Keratinocyte (primary cell): Measurements from ENCODE around the gene SLC5A2. TPM values are rescaled to one million over a fixed set of nuclear protein-coding genes. Genes with fewer than 3 reads are reported as not detected.

Source experiments
- DNase-seq: peaks from one replicate; pipeline ENCODE4 v3.0.0-alpha.2; 2011; ENCODE audit warnings: low read depth, missing footprints, low spot score
- FAIRE-seq: peaks from 2 replicates; lab custom pipeline; 2011; peaks lifted over from hg19 to GRCh38; lab: Jason Lieb, UNC
- H2AFZ ChIP-seq: 2 replicates; pipeline ENCODE4 v1.6.0; 2012; ENCODE audit warnings: low read length, control low read depth, inconsistent platforms; ENCODE audit not compliant: control insufficient read depth
- H3K27ac ChIP-seq: 2 replicates; pipeline ENCODE4 v1.5.1; 2011; ENCODE audit warnings: low read length; ENCODE audit not compliant: control insufficient read depth, insufficient read depth
- H3K27me3 ChIP-seq: 3 replicates; pipeline ENCODE4 v1.6.0; 2011; ENCODE audit warnings: low read length; ENCODE audit not compliant: control insufficient read depth, insufficient read depth; ENCODE audit errors: extremely low read depth
- H3K36me3 ChIP-seq, 2 experiments: 2 replicates in 1 of 2; 3 replicates in 1 of 2; pipeline ENCODE4 v1.5.1; 2011; ENCODE audit warnings: low read length in 2 of 2, mild to moderate bottlenecking in 1 of 2; ENCODE audit not compliant: control insufficient read depth in 2 of 2, insufficient read depth in 2 of 2; ENCODE audit errors: extremely low read depth in 1 of 2
- H3K4me1 ChIP-seq: 3 replicates; pipeline ENCODE4 v1.5.1; 2011; ENCODE audit warnings: low read length; ENCODE audit not compliant: control insufficient read depth, insufficient read depth; ENCODE audit errors: extremely low read depth
- H3K4me2 ChIP-seq: 3 replicates; pipeline ENCODE4 v1.6.0; 2011; ENCODE audit warnings: low read depth, low read length; ENCODE audit not compliant: control insufficient read depth, insufficient read depth; ENCODE audit errors: extremely low read depth
- H3K4me3 ChIP-seq, 3 experiments: fragments of 200-600 bp in 1 of 3; sonication (generic) in 1 of 3; 2 replicates in 2 of 3; 3 replicates in 1 of 3; pipeline ENCODE4 v1.5.1; 2011 to 2016; ENCODE audit warnings: low read length in 3 of 3, mild to moderate bottlenecking in 3 of 3, control low read depth in 2 of 3, inconsistent platforms in 1 of 3, low read depth in 1 of 3, mixed read lengths in 1 of 3, mixed run types in 1 of 3, moderate library complexity in 1 of 3; ENCODE audit not compliant: control insufficient read depth in 2 of 3, insufficient read depth in 2 of 3; ENCODE audit errors: extremely low read depth in 1 of 3
- H3K79me2 ChIP-seq: 2 replicates; pipeline ENCODE4 v1.6.0; 2012; ENCODE audit warnings: low read length; ENCODE audit not compliant: control insufficient read depth, insufficient read depth
- H3K9ac ChIP-seq: 3 replicates; pipeline ENCODE4 v1.6.0; 2011; ENCODE audit warnings: low read length; ENCODE audit not compliant: control insufficient read depth, insufficient read depth; ENCODE audit errors: extremely low read depth
- H3K9me1 ChIP-seq: 3 replicates; pipeline ENCODE4 v1.6.0; 2011; ENCODE audit warnings: low read length; ENCODE audit not compliant: control insufficient read depth, insufficient read depth; ENCODE audit errors: extremely low read depth
- H3K9me3 ChIP-seq: 2 replicates; pipeline ENCODE4 v1.5.1; 2012; ENCODE audit warnings: low read depth, low read length; ENCODE audit not compliant: control insufficient read depth
- H4K20me1 ChIP-seq: 3 replicates; pipeline ENCODE4 v1.6.0; 2011; ENCODE audit warnings: low read length; ENCODE audit not compliant: control insufficient read depth, insufficient read depth; ENCODE audit errors: extremely low read depth
- CTCF ChIP-seq, 3 experiments: IDR thresholded peaks in 1 of 3; conservative IDR thresholded peaks in 1 of 3; optimal IDR thresholded peaks in 1 of 3; 2 replicates in 2 of 3; 3 replicates in 1 of 3; pipeline versions ENCODE3 to v1.5.1; 2011; ENCODE audit warnings: low read length in 3 of 3, mild to moderate bottlenecking in 3 of 3, moderate library complexity in 2 of 3, control low read depth in 1 of 3, inconsistent platforms in 1 of 3; ENCODE audit not compliant: insufficient read depth in 2 of 3; ENCODE audit errors: extremely low read depth in 1 of 3
- EZH2 ChIP-seq: IDR thresholded peaks from one replicate; pipeline ENCODE4 v1.6.1; 2012; ENCODE audit warnings: inconsistent platforms, mild to moderate bottlenecking, low read length, moderate library complexity
- dilution Hi-C: fragments of 300-500 bp; cut with MboI; formaldehyde crosslinking; loops from one replicate; pipeline ENCODE4 v1.7.0; 2020; ENCODE audit warnings: low sequenced_read_pairs; ENCODE audit not compliant: extremely low pct_ligation_motif_present
- polyA plus RNA-seq, 5 experiments: library from polyadenylated mRNA; depleted of rRNA in 3 of 5; stranded (reverse) in 3 of 5; stranded (forward) in 1 of 5; unstranded in 1 of 5; fragments of >200 nt; gene quantifications; 1 replicate in 1 of 5; 2 replicates in 3 of 5; 3 replicates in 1 of 5; pipeline versions ENCODE4 v1.2.1 to v1.2.3, GENCODE V29; 2011 to 2012; ENCODE audit warnings: missing spikeins in 2 of 5, low read depth in 1 of 5, low replicate concordance in 1 of 5

The SLC5A2 gene
- polyA plus RNA-seq, 1 donor (not counting 4 experiments of a cell fraction or from before 2014, with no cell fraction given) = not detected

GRCh38 chr16:31487720-31488467 is 5.0 kb downstream of the SLC5A2 start:
- no peaks in the 10 kb centered on the region for H4K20me1 ChIP-seq
- no peak overlapping the region for H3K9ac ChIP-seq
- FAIRE-seq (peak; percentile 76), DNase-seq (no peak)
- H3K79me2 ChIP-seq = no peaks in the 10 kb centered on the region
- peak overlapping the region; percentile 91 for H3K4me2 ChIP-seq
- peaks cover 16% of the 10 kb centered on the region for H3K27me3 ChIP-seq
- H3K27ac ChIP-seq = no peak overlapping the region
- peaks cover 0 to 4% of the 10 kb centered on the region in 2 experiments for H3K36me3 ChIP-seq
- no peaks in the 10 kb centered on the region for H3K9me3 ChIP-seq
- dilution Hi-C loops = no loop called here
- no peak for TF ChIP-seq CTCF (optimal IDR thresholded peaks at IDR 0.05 in 1 of 3, IDR thresholded peaks at IDR 0.05 in 1 of 3, conservative IDR thresholded peaks at IDR 0.05 in 1 of 3; ENCODE audit: extremely low read depth in 1 of 3, insufficient read depth in 2 of 3, low read length in 3 of 3)
- TF ChIP-seq EZH2 = no peak
- no peaks in the 10 kb centered on the region for H3K9me1 ChIP-seq
- peak overlapping the region; percentile 49 to 74 (median 72) for H3K4me3 ChIP-seq
- peaks cover 14% of the 10 kb centered on the region for H3K4me1 ChIP-seq
- H2AFZ ChIP-seq = peak overlapping the region; percentile 91

GRCh38 chr16:31488468-31489297 is 5.8 kb downstream of the SLC5A2 start:
- Histone ChIP-seq H3K9ac (no peak overlapping the region), H3K27ac (no peak overlapping the region), H3K36me3 (peaks cover 0 to 5% of the 10 kb centered on the region in 2 experiments), H3K9me3 (no peaks in the 10 kb centered on the region), H3K4me1 (peaks cover 14% of the 10 kb centered on the region), H3K4me3 (peak overlapping the region; percentile 49 to 74 (median 72)), H3K27me3 (peaks cover 16% of the 10 kb centered on the region), H3K4me2 (peak overlapping the region; percentile 91), H4K20me1 (no peaks in the 10 kb centered on the region), H2AFZ (peak overlapping the region; percentile 91), H3K9me1 (no peaks in the 10 kb centered on the region), H3K79me2 (no peaks in the 10 kb centered on the region)
- DNase-seq (no peak), FAIRE-seq (no peak)
- TF ChIP-seq EZH2 (no peak), CTCF (optimal IDR thresholded peaks at IDR 0.05 in 1 of 3, IDR thresholded peaks at IDR 0.05 in 1 of 3, conservative IDR thresholded peaks at IDR 0.05 in 1 of 3; ENCODE audit: extremely low read depth in 1 of 3, insufficient read depth in 2 of 3, low read length in 3 of 3) (peak in 1 of 3 experiments; percentile 33)
- dilution Hi-C loops = no loop called here
